Left kidney (tissue), 8 donors: ENCODE measurements around the gene RCSD1. TPM values are rescaled to one million over a fixed set of nuclear protein-coding genes. Genes with fewer than 3 reads are reported as not detected.
"Not testable (repeated sequence)": the region's sequence is repeated elsewhere in the genome, so short reads cannot be mapped to it uniquely, and the experiment has no call there.

Experiments used
- DNase-seq: peaks from one replicate; pipeline ENCODE4 v3.0.0-alpha.2; 2013
- long read RNA-seq, 8 donors: transcript quantifications; one replicate each; lab custom pipeline, GENCODE V29; 2026
- polyA plus RNA-seq: library from polyadenylated mRNA; unstranded; fragments of 120-200 nt; gene quantifications from one replicate; pipeline ENCODE4 v1.2.1, GENCODE V29; 2013; ENCODE audit not compliant: insufficient read length

Gene RCSD1, protein sequence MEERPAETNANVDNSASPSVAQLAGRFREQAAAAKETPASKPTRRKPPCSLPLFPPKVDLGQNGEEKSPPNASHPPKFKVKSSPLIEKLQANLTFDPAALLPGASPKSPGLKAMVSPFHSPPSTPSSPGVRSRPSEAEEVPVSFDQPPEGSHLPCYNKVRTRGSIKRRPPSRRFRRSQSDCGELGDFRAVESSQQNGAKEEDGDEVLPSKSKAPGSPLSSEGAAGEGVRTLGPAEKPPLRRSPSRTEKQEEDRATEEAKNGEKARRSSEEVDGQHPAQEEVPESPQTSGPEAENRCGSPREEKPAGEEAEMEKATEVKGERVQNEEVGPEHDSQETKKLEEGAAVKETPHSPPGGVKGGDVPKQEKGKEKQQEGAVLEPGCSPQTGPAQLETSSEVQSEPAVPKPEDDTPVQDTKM
- polyA plus RNA-seq: 12.0 TPM
- long read RNA-seq, donor 1, partial matches to known transcripts: 0 of 2 reads
- long read RNA-seq, donor 1, other reads (novel, unspliced or antisense): 0 of 2 reads
- long read RNA-seq, donor 2, partial matches to known transcripts: 0 of 5 reads
- long read RNA-seq, donor 2, other reads (novel, unspliced or antisense): 0 of 5 reads
- long read RNA-seq, donor 3, partial matches to known transcripts: 0 of 3 reads
- long read RNA-seq, donor 3, other reads (novel, unspliced or antisense): 0 of 3 reads
- long read RNA-seq, donor 4, partial matches to known transcripts: 0 of 1 reads
- long read RNA-seq, donor 4, other reads (novel, unspliced or antisense): 0 of 1 reads
- long read RNA-seq, donor 5, partial matches to known transcripts: 10 of 15 reads
- long read RNA-seq, donor 5, other reads (novel, unspliced or antisense): 0 of 15 reads
- long read RNA-seq, donor 6, transcript RCSD1-202 (7 exons, 3,135 nt): major isoform, 5 of 6 reads
- long read RNA-seq, donor 6, partial matches to known transcripts: 0 of 6 reads
- long read RNA-seq, donor 6, other reads (novel, unspliced or antisense): 0 of 6 reads
- long read RNA-seq, donor 7, partial matches to known transcripts: 0 of 3 reads
- long read RNA-seq, donor 7, other reads (novel, unspliced or antisense): 0 of 3 reads
- long read RNA-seq, donor 8: 0 reads

DNA sequence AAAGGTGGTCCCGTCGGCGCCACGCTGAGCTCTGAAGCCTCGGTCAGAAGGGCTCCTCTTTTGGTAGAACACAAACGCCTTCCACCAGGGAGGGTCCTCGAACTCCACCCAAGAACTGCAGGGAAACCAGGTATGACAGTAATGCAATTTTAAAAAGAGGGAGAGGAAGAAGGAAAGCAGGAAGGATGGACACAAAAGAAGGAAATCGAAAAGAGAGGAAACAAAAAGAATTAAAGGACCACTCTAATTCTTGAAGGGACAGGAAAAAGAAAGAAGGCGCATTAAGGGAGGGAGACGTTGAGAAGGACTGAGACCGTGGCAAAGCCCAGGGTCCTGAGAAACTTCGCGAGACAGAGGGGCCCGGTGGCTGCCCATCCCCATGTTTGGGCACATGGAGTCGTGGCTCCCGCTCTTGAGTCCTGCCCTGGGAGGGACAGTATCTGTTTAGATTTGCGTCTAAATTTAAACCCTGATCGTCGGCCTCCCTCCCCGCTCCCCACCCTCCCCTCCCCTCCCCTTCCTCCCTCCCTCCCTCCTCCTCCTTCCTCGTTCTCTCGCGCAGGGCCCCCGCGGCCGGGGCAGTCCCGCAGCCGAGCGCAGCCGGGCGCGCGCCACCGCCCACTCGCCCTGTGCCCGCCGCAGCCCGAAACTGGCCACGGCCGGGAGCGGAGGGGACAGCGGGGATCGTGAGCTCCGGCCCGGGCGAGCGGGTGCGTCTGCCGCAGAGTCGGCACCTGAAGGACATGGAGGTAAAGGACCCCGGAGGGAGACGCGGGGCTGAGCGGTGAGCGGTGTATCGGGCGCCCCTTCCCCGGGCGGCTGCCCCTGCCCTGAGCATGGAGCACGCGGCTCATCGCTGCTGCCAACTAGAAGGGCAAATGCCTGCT lies at the start of gene RCSD1:
Gene RCSD1 (plus strand): TSS at position 552 of the 887 bp plus-strand sequence. CDS start 192 bp downstream, at position 744.
- DNase-seq: no peak

DNA sequence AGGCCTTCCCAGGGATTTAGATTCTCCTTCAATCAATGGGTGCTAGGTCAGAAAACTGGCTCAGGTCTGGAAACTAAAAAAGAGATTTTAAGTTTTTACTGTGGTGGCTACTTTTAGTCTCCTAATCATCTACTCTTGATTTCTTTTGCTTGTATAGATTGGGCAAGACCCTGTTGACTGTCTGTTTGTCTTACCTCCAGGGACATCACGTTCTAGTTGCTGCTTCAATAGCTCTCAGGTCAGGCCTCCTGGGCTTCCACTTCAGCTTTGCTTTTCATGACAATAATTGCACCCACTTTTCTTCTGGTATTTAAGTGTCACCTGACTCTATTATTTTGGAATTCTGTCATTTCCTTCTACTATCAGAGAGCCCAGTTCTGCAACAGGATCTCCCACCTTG lies 48.0 kb upstream of the RCSD1 start:
- DNase-seq: no peak

DNA sequence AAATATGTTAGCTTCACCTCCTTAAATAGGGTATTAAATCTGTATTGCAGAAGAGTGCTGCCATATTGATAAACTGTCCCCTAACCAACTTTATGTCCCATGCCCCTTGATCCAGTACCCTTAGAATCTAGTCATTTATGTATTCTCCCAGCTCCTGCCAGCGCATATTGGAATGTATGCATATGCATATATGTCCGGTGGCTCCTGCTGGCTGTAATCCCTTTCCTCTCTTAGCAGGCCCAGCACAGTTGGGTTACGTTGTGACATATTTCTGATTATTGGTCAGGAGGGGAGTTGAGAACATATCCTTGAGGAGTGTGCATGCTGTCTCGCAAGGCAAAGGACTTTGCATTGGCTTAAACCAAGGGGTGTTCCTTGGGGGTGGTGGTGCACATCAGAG lies 47.3 kb upstream of the RCSD1 start:
- DNase-seq: no peak

DNA sequence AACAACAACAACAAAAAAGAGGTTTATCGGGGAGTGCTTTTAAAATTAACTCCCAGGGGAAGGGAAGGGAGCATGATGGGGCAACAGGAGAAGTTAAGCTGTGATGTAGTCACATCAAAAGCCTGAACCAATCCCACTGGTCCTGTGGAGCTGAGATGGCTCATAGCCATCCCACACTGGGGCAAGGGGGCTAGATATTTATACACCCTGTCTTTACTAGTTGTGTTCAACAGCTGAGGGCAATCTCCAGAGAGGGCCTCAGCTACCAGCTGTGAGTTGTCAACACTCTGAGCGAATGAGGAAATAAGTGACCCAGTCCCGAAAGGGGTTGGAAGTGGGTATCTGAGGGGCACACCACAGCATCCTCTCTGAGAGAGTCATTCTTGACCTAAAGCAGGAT lies 45.5 kb upstream of the RCSD1 start:
- no peak for DNase-seq

DNA sequence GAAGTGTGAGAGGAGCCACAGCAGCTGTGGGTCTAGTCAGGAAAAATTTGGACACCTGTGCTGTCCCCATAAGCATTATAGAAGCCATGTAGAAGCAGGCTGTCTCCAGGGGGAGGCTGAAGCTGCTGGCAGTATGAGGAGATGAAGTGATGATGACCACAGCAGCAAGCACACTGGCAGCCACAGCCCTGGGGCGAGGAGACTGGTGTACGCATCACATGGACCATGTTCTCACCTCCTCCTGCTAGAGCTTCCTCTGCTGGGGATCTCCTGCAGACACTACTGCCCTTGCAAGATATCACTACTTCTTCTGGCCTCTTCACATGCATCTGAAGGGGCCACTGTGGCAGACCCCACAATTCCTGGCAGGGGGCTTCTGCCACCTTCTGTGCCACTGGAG lies 42.7 kb upstream of the RCSD1 start:
- no peak for DNase-seq

DNA sequence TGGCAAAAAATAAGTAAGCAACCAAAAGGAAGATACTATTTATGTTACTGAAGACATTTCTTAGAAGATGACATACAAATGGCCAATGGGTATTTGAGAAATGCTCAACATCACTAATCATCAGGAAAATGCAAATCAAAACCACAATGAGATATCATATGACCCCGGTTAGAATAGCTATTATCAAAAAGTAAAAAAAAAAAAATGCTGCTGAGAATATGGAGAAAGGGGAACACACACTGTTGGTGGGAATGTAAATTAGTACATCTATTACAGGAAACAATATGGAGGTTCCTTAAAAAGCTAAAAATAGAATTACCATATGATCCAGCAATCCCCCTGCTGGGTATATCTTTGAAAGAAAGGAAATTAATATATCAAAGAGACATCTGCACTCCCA lies 42.2 kb upstream of the RCSD1 start:
- DNase-seq: no peak

DNA sequence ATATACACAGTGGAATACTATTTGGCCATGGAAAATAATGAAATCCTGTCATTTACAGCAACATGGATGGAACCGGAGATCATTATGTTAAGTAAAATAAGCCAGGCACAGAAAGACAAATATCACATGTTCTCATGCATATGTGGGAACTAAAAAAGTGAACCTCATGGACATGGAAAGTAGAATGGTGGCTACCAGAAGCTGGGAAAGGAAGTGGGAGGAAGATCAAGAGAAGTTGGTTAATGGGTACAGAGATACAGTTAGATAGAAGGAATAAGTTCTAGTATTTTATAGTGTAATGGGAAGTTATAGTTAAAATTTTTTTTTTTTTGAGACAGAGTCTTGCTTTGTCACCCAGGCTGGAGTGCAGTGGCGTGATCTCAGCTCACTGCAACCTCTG lies 41.7 kb upstream of the RCSD1 start:
- no peak for DNase-seq

DNA sequence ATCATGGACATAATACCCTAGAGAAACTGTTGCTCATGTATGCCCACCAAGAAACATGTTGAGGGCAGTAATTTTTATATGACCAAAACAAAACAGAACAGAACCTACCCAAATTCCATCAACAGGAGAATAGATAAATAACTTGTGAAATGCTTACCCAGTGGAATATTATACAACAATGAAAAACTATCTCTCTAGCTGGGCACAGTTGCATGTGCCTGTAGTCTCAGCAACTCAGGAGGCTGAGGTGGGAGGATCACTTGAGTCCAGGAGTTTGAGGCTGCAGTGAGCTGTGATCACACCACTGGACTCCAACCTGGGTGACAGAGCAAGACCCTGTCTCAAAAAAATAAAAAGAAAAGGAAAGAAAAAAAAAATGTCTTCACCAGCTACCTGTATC lies 37.6 kb upstream of the RCSD1 start:
- no peak for DNase-seq

DNA sequence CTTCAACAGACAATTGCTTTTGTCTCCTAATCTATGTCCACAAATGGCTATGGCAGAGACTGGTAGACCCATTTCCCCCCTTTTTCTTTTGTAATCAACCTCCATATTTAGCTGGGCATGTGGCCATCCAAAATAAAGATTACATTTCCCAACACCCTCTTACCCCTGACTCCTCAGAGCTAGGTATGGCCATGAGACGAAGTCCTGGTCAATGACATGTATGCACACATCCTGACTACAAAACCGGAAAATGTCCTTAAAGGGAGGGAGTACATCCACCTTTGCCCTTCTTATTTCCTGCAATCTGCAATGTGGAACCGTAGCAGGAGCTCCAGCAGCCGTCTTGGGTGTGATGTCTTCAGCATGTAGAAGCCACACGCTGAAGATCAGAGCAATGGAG lies 36.2 kb upstream of the RCSD1 start:
- no peak for DNase-seq

DNA sequence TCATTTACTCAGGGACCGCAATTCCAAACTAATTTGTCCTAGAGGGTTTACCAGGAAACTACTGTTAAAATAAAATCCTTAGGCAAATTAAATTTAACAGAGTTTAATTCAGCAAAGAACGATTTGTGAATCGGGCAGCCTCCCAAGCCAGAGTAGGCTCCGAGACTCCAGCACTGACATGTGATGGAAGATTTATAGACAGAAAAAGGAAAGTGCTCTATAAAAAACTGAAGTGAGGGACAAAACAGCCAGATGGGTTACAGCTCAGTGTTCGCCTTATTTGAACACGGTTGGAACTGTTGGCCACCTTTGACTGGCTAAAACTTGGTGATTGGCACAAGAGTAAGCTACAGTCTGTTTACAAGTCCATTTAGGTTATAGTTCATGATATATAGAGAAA lies 35.2 kb upstream of the RCSD1 start:
- peak; percentile 28 for DNase-seq

DNA sequence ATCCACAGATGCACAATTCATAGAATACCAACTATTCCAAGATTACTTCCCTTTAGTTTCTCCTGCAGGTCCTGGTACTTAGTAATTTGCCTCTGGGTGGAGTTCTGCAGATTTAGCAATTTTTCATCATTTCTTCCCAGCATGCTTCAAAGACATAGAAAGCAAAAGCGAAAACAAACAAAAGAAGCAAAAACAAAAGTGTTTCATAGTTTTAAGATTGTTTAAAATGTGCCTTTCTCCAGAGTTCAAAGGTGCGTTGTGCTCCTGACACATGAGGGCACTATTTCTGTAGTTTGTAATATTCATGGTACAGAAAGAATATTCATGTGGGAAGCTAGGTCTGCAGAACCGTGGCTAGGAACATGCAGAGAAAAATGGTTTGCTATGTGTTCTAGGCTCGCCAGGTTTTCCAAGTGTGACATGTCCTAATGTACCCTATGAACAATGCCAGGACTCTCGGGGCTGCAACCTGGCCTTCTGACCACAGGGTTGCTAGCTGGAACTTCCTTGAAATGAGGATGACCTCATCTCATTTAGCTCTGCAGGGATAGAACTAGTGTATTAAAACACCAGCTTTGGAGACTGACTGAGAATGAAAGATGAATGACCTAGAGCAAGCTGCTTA lies 30.0 kb upstream of the RCSD1 start:
- no peak for DNase-seq

DNA sequence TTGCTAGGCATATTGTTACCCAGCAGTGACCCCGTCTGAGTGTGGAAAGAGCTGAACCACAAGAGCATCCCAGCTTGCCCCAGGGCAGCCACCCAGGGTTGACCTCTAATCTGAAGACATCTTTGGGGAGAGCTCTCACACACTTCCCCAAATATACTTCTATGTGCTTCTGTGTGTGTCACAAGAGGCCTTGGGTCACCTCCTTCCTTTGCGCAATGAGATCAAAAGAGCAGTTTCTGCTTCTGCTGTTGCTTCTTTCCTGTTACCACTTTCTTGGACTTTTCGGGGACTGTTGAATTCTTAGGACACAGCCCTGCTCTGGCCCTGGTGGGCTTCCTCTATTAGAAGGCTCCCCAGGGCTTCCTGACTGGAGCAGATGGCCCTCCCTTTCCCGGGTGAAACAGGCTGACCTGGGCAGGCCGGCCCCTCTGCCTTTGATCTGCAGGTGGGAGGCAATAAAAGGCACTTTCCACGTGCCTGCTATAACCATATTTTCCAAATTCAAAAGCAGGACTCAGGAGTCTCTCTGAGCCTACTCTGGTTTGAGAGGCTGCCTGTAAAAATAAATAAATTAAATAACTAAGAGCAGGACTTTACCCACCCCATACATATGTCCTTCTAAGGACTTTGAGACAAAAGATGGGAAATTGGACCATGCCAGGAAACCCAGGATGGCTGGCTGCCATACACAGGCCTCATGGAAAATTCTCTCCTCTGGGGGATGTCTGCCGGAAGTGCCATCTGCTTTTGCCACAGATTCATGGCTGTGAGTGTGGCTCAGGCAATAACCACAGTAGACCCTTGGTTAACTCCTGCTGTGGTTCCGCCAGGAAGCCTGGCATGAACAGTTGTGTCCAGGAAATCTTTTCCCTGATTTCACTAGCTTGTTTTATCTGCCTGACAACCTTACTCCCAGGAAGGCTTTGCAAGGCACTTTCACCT lies 28.3 kb upstream of the RCSD1 start:
- no peak for DNase-seq

DNA sequence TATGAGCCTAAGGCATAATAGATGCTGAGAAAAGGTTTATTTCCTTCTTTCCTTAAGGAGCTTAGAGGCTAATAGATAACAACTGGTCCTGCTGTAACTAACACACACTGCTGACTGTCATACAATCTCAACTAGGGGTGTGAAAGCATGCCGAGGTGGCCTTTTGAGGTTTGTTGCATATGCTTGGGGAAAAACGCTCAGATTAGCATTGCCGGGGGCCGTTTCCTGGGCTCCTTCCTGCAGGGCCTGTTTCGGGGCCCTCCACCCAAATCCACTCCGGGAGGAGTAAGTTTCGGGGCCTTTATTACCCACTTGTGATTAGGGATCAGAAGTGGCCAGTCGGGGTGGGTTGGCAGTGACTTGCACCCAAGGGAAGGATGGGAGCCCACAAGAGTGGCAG lies 27.2 kb upstream of the RCSD1 start:
- DNase-seq: no peak

DNA sequence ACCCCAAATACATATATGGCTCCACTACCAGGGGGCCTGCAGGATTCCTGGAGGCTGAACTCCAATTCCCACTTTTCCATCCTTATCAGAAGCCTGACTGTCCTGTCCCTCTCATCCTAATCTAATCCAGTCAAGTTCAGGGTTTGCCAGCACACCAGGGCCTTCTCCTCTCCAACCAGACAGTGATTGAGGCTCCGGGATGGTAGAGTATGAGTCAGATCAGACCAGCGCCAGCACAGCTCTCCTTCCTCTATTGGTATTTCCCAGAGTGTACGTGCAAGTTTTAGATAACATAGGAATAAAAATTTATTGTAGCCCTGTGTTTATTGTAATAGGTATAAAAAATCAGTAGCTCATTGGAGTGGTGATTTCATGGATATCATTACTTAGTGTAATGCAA lies 24.5 kb upstream of the RCSD1 start:
- DNase-seq: no peak

DNA sequence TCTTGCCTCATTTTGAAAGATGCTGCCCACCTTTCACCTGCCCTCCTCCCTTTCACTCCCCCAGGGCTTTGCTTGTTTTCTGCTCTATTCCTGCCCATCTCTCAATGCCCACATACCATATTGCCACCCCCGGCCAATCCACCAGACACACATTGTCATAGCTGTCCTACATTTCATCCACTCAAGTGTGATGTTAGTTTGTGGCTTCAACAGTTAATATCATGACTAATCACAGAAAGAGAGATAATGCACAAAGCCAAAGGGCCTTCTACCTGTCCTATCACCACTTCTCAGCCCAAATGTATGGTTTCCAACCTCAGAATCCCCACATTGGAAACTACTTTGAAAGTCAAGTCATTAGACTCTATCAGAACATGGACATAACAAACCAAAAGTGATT lies 18.0 kb upstream of the RCSD1 start:
- DNase-seq: no peak

DNA sequence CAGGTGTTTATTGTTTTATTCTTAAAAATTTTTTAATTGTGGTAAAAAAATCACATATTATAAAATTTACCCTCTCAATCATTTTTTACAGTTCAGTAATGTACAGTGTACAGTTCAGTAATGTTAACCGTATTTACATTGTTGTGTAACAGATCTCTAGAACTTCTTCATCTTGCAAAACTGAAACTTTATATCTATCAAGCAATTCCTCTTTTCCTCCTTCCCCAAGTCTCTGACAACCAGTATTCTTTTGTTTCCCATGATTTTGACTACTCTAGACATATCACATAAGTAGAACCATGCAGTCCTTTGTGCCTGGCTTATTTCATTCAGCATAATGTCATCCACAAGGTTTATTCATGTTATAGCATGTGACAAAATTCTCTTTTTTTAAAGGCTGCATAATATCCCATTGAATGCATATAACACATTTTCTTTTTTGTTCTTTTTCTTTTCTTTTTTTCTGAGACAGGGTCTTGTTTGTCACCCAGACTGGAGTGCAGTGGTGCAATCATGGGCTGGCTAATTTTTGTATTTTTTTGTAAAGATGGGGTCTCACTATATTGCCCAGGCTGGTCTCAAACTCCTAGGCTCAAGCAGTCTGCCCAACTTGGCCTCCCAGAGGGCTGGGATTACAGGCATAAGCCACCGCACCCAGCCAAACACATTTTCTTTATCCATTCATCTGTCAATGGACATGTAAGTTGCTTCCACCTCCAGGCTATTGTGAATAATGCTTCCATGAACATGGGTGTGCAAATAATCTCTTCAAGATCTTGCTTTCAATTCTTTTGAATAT lies 17.2 kb upstream of the RCSD1 start:
- DNase-seq: no peak

DNA sequence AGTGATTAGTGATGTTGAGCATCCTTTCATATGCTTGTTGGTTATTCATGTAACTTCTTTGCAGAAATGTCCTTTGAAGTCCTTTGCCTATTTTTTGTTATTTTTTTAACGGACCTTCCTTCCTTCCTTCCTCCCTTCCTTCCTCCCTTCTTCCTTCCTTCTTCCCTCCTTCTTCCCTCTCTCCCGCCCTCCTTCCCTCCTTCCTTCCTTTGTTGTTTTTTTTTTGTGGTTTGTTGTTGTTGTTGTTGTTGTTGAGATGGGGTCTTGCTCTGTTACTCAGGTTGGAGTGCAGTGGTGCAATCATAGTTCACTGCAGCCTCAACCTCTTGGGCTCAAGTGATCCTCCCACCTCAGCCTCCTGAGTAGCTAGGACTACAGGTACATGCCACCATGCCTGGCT lies 16.0 kb upstream of the RCSD1 start:
- DNase-seq: not testable (repeated sequence)

DNA sequence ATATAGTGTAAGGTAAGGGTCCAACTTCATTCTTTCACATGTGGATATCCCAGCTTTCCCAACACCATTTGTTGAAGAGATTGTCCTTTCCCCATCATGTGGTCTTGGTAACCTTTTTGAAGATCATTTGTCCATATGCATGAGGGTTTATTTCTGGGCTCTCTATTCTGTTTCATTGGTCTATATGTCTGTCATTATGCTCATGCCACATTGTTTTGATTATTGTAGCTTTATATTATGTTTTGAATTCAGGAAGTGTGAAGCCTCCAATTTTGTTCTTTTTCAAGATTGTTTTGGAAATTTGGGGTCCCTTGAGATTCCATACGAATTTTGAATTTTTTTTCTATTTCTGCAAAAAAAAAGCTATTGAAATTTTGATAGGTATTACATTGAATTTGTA lies 15.2 kb upstream of the RCSD1 start:
- DNase-seq: no peak

DNA sequence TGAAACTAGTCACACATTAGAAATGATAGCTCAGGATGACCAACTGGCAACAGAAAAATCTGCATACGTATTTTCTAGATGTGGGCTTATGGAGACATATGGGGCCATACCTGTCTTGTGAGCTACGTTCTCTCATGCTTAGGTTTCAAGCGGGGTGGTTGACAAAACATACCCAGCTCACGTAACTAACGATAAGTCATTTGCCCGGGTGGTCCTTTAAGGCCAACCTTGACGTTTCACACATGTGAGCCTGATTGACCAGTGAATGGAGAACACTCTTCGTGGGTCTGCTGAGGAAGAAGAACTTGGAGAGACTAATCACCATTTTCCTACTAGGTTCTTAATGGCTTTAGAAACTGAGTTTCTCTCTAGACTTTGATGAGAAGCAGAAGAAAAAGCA lies 13.5 kb upstream of the RCSD1 start:
- no peak for DNase-seq
